H9 (cell line): ENCODE results near the gene LYVE1. TPM values are rescaled to one million over a fixed set of nuclear protein-coding genes. Genes with fewer than 3 reads are reported as not detected.

Experiments
- DNase-seq: peaks from one replicate; pipeline ENCODE4 v3.0.0-alpha.2; 2017
- H2AFZ ChIP-seq: one replicate; pipeline ENCODE4 v1.6.1; 2013; ENCODE audit warnings: mild to moderate bottlenecking, low read length, control low read depth, moderate library complexity
- H2AK5ac ChIP-seq: 2 replicates; pipeline ENCODE4 v1.6.1; 2013; ENCODE audit warnings: low read length, control low read depth, mixed read lengths; ENCODE audit not compliant: insufficient read length
- H2BK120ac ChIP-seq: one replicate; pipeline ENCODE4 v1.6.1; 2013; ENCODE audit warnings: low read depth, mild to moderate bottlenecking, low read length, control low read depth, inconsistent platforms; ENCODE audit not compliant: poor library complexity, severe bottlenecking
- H2BK12ac ChIP-seq: 2 replicates; pipeline ENCODE4 v1.6.1; 2013; ENCODE audit warnings: low read length, control low read depth, mixed read lengths, low read depth; ENCODE audit not compliant: insufficient read length
- H2BK15ac ChIP-seq: 2 replicates; pipeline ENCODE4 v1.6.1; 2013; ENCODE audit warnings: low read depth, low read length, control low read depth
- H2BK20ac ChIP-seq: one replicate; pipeline ENCODE4 v1.6.1; 2013; ENCODE audit warnings: low read depth, mild to moderate bottlenecking, low read length, control low read depth, inconsistent platforms; ENCODE audit not compliant: poor library complexity, severe bottlenecking
- H2BK5ac ChIP-seq: 2 replicates; pipeline ENCODE4 v1.6.1; 2013; ENCODE audit warnings: low read length, control low read depth, mixed read lengths; ENCODE audit not compliant: insufficient read length
- H3K14ac ChIP-seq: 2 replicates; pipeline ENCODE4 v1.6.1; 2013; ENCODE audit warnings: low read length, control low read depth; ENCODE audit not compliant: insufficient read depth
- H3K18ac ChIP-seq: 2 replicates; pipeline ENCODE4 v1.6.1; 2013; ENCODE audit warnings: low read depth, mild to moderate bottlenecking, mixed read lengths, low read length, control low read depth; ENCODE audit not compliant: insufficient read length
- H3K23ac ChIP-seq: 2 replicates; pipeline ENCODE4 v1.6.1; 2013; ENCODE audit warnings: low read length, control low read depth, mixed read lengths, low read depth; ENCODE audit not compliant: insufficient read length
- H3K23me2 ChIP-seq: 2 replicates; pipeline ENCODE4 v1.6.1; 2013; ENCODE audit warnings: low read depth, mild to moderate bottlenecking, mixed read lengths, low read length, control low read depth; ENCODE audit not compliant: insufficient read length, poor library complexity, severe bottlenecking
- H3K27ac ChIP-seq: 2 replicates; pipeline ENCODE4 v1.5.1; 2013; ENCODE audit warnings: low read length, control low read depth, mixed read lengths, low read depth; ENCODE audit not compliant: insufficient read length
- H3K27me3 ChIP-seq: 2 replicates; pipeline ENCODE4 v1.6.1; 2013; ENCODE audit warnings: low read length, control low read depth, inconsistent platforms; ENCODE audit not compliant: insufficient read depth
- H3K4ac ChIP-seq: 2 replicates; pipeline ENCODE4 v1.6.1; 2013; ENCODE audit warnings: low read depth, mild to moderate bottlenecking, control low read depth, inconsistent platforms, low read length, moderate library complexity
- H3K4me1 ChIP-seq: 2 replicates; pipeline ENCODE4 v1.6.1; 2013; ENCODE audit warnings: low read length, control low read depth, inconsistent platforms; ENCODE audit not compliant: insufficient read depth
- H3K4me2 ChIP-seq: 2 replicates; pipeline ENCODE4 v1.6.1; 2013; ENCODE audit warnings: low read length, control low read depth, mixed read lengths; ENCODE audit not compliant: insufficient read length, insufficient read depth
- H3K56ac ChIP-seq: 2 replicates; pipeline ENCODE4 v1.6.1; 2013; ENCODE audit warnings: low read depth, mild to moderate bottlenecking, mixed read lengths, low read length, control low read depth; ENCODE audit not compliant: insufficient read length
- H3K79me1 ChIP-seq: 2 replicates; pipeline ENCODE4 v1.6.1; 2013; ENCODE audit warnings: low read depth, mild to moderate bottlenecking, moderate library complexity, low read length, control low read depth, inconsistent platforms; ENCODE audit not compliant: insufficient read depth, poor library complexity, severe bottlenecking
- H3K79me2 ChIP-seq: 2 replicates; pipeline ENCODE4 v1.6.1; 2013; ENCODE audit warnings: low read length, control low read depth, inconsistent platforms; ENCODE audit not compliant: insufficient read depth
- H3K9ac ChIP-seq: 2 replicates; pipeline ENCODE4 v1.6.1; 2013; ENCODE audit warnings: low read length, control low read depth, mixed read lengths; ENCODE audit not compliant: insufficient read length; ENCODE audit errors: extremely low read depth
- H3K9me3 ChIP-seq: one replicate; pipeline ENCODE4 v1.6.1; 2013; ENCODE audit warnings: low read depth, low read length, inconsistent platforms; ENCODE audit not compliant: control insufficient read depth
- H3T11ph ChIP-seq: one replicate; pipeline ENCODE4 v1.6.1; 2013; ENCODE audit warnings: mild to moderate bottlenecking, low read length, control low read depth, inconsistent platforms
- H4K20me1 ChIP-seq: one replicate; pipeline ENCODE4 v1.6.1; 2013; ENCODE audit not compliant: control insufficient read depth, insufficient read length, insufficient read depth
- H4K5ac ChIP-seq: 2 replicates; pipeline ENCODE4 v1.6.1; 2013; ENCODE audit warnings: low read depth, mild to moderate bottlenecking, mixed read lengths, low read length, control low read depth; ENCODE audit not compliant: insufficient read length
- H4K8ac ChIP-seq: replicated peaks from 2 replicates; pipeline ENCODE4 v1.6.1; 2013; ENCODE audit warnings: low read length, control low read depth, mixed read lengths, low read depth; ENCODE audit not compliant: insufficient read length
- H4K91ac ChIP-seq: 2 replicates; pipeline ENCODE4 v1.6.1; 2013; ENCODE audit warnings: low read depth, mild to moderate bottlenecking, moderate library complexity, mixed read lengths, low read length, control low read depth; ENCODE audit not compliant: insufficient read length
- H3K27ac Mint-ChIP-seq, 3 experiments: 2 replicates in 2 of 3; 3 replicates in 1 of 3; pipeline ENCODE4 v1.8.0; 2020 to 2021; ENCODE audit warnings: mixed read lengths in 3 of 3, mild to moderate bottlenecking in 1 of 3, moderate library complexity in 1 of 3
- H3K27me3 Mint-ChIP-seq: 2 replicates; pipeline ENCODE4 v1.8.0; 2021; ENCODE audit warnings: low read depth, mild to moderate bottlenecking, moderate library complexity, mixed read lengths
- H3K36me3 Mint-ChIP-seq, 3 experiments: 2 replicates in 2 of 3; 3 replicates in 1 of 3; pipeline ENCODE4 v1.8.0; 2020 to 2021; ENCODE audit warnings: low read depth in 3 of 3, mixed read lengths in 3 of 3; ENCODE audit not compliant: insufficient read depth in 1 of 3
- H3K4me1 Mint-ChIP-seq, 2 experiments: 2 replicates each; pipeline ENCODE4 v1.8.0; 2020; ENCODE audit warnings: mixed read lengths in 2 of 2
- H3K4me3 Mint-ChIP-seq, 2 experiments: 2 replicates in 1 of 2; 3 replicates in 1 of 2; pipeline ENCODE4 v1.8.0; 2020 to 2021; ENCODE audit warnings: mild to moderate bottlenecking in 2 of 2, mixed read lengths in 2 of 2, moderate library complexity in 1 of 2
- H3K9me3 Mint-ChIP-seq, 2 experiments: 2 replicates in 1 of 2; 3 replicates in 1 of 2; pipeline ENCODE4 v1.8.0; 2020; ENCODE audit warnings: mild to moderate bottlenecking in 2 of 2, mixed read lengths in 2 of 2, moderate library complexity in 1 of 2
- CTCF ChIP-seq: fragments of 200-600 bp; sonication (generic); conservative IDR thresholded peaks from 3 replicates; pipeline ENCODE4 v1.8.0; 2021; ENCODE audit warnings: antibody characterized with exemption, mild to moderate bottlenecking
- WGBS: extraction: QIAGEN DNeasy Blood & Tissue Kit; methylation state at CpG from one replicate; pipeline ENCODE4 v1.1.7; 2013; ENCODE audit warnings: missing lambda C conversion rate, low lambda C conversion rate, mixed read lengths; ENCODE audit not compliant: insufficient read length; ENCODE audit errors: extremely low coverage; 5-methylcytosine and 5-hydroxymethylcytosine counted together
- total RNA-seq: library from RNA; stranded (reverse); gene quantifications from 2 replicates; pipeline ENCODE4 v1.2.1, GENCODE V29; 2021

The LYVE1 gene
- total RNA-seq, 1 experiment from 2014 or later, result not detected

- Histone ChIP-seq H3K4me1 (no peaks in the 10 kb centered on the region), H2BK12ac (no peak overlapping the region), H2BK15ac (no peak overlapping the region), H2BK20ac (no peak overlapping the region), H4K5ac (no peak overlapping the region), H2BK5ac (no peak overlapping the region), H3K79me2 (no peaks in the 10 kb centered on the region), H3K56ac (no peak overlapping the region), H3K4ac (no peak overlapping the region), H2AK5ac (no peak overlapping the region), H3K79me1 (no peaks in the 10 kb centered on the region), H3K18ac (no peak overlapping the region), H3K23me2 (no peaks in the 10 kb centered on the region), H4K91ac (no peak overlapping the region), H3K14ac (no peak overlapping the region), H3K4me2 (no peak overlapping the region), H3T11ph (no peak overlapping the region), H4K8ac (no peak overlapping the region), H3K9me3 (no peaks in the 10 kb centered on the region), H3K23ac (no peak overlapping the region), H2BK120ac (no peak overlapping the region), H4K20me1 (no peaks in the 10 kb centered on the region), H3K27ac (no peak overlapping the region), H3K27me3 (no peaks in the 10 kb centered on the region), H2AFZ (no peak overlapping the region), H3K9ac (no peak overlapping the region)
- Mint-ChIP-seq H3K27ac (no peak overlapping the region; a peak in 1 of 7 replicates), H3K4me1 (peaks cover 7% of the 10 kb centered on the region in 2 experiments), H3K36me3 (no peaks in the 10 kb centered on the region), H3K4me3 (no peak overlapping the region), H3K9me3 (no peaks in the 10 kb centered on the region), H3K27me3 (peaks cover 2% of the 10 kb centered on the region)
- TF ChIP-seq CTCF, result no peak
- no CpG with 5 or more reads among the region's 4 CpGs for WGBS
- no peak for DNase-seq
Observed at GRCh38 chr11:10551290-10551592, 17.2 kb downstream of the LYVE1 start.
